Measurements from ENCODE around the gene PDLIM3. TPM values are rescaled to one million over a fixed set of nuclear protein-coding genes. Genes with fewer than 3 reads are reported as not detected.

Gene PDLIM3
- total RNA-seq, 3 donors from 2014 or later (not counting 1 experiment from before 2014, with no cell fraction given): not detected

DNA sequence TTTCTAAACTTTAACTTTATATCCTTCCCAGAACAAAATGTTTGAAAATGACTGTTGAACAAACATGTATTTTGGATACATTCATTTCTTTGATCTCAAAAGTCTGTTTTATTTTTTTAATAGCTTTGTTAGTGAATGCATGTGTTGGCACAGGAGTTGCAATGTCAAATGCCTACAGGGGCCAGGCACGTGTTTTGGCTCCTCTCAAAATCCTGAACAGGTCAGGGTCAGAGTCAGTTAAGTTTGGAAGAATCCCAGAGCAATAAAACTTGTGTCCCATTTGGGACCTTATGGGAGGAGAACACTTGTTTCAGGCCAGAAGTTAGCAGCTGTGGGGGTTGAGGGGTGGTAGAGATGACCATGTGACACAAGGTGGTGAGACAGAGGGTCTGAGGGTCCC, 34.7 kb downstream of the PDLIM3 start:
- H3K9me3 Mint-ChIP-seq: no peaks in the 10 kb centered on the region
- peaks cover 9% of the 10 kb centered on the region for H3K36me3 Mint-ChIP-seq
- Histone ChIP-seq H3K27ac (ENCODE audit: low read length) (no peak overlapping the region), H3K4me3 (ENCODE audit: low read length) (no peak overlapping the region), H3K4me1 (ENCODE audit: control insufficient read depth, insufficient read depth, low read length) (no peaks in the 10 kb centered on the region), H3K36me3 (ENCODE audit: control insufficient read depth, insufficient read depth, low read length) (no peaks in the 10 kb centered on the region), H3K27me3 (ENCODE audit: control insufficient read depth, insufficient read depth, low read length) (peaks cover 5% of the 10 kb centered on the region), H3K9me3 (ENCODE audit: control insufficient read depth, insufficient read depth, low read length) (no peaks in the 10 kb centered on the region)
- no peak overlapping the region for H3K27ac Mint-ChIP-seq
- DNase-seq: no peak
- no peak overlapping the region for H3K4me3 Mint-ChIP-seq
- H3K27me3 Mint-ChIP-seq (ENCODE audit: low read depth in 2 of 2): peaks cover 7 to 12% of the 10 kb centered on the region in 2 donors
- intact Hi-C loops (cut with micrococcal nuclease): no loop called here
- 71% methylated on average over 1 of the region's 1 CpG for WGBS (ENCODE audit: insufficient coverage)
- no peaks in the 10 kb centered on the region for H3K4me1 Mint-ChIP-seq
- no peak for ATAC-seq
- TF ChIP-seq, protein P1, sequence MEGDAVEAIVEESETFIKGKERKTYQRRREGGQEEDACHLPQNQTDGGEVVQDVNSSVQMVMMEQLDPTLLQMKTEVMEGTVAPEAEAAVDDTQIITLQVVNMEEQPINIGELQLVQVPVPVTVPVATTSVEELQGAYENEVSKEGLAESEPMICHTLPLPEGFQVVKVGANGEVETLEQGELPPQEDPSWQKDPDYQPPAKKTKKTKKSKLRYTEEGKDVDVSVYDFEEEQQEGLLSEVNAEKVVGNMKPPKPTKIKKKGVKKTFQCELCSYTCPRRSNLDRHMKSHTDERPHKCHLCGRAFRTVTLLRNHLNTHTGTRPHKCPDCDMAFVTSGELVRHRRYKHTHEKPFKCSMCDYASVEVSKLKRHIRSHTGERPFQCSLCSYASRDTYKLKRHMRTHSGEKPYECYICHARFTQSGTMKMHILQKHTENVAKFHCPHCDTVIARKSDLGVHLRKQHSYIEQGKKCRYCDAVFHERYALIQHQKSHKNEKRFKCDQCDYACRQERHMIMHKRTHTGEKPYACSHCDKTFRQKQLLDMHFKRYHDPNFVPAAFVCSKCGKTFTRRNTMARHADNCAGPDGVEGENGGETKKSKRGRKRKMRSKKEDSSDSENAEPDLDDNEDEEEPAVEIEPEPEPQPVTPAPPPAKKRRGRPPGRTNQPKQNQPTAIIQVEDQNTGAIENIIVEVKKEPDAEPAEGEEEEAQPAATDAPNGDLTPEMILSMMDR (IDR thresholded peaks at IDR 0.05): no peak

DNA sequence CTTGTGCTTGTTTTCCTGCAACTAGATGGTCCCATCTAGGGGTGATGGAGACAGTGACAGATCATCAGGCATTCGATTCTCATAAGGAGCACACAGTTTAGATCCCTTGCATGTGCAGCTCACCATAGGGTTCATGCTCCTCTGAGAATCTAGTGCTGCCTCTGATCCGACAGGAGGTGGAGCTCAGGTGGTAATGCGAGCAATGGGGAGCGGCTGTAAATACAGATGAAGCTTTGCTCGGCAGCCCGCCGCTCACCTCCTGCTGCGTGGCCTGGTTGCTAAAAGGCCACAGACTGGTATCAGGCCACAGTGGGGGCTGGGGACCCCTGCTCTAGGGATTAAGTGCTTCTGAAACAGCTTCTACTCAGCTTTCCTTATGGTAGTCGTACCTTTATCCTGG, 35.3 kb downstream of the PDLIM3 start:
- intact Hi-C loops (cut with micrococcal nuclease): no loop called here
- peaks cover 5% of the 10 kb centered on the region for H3K27me3 ChIP-seq (ENCODE audit: control insufficient read depth, insufficient read depth, low read length)
- Mint-ChIP-seq H3K9me3 (no peaks in the 10 kb centered on the region), H3K4me3 (no peak overlapping the region), H3K27ac (no peak overlapping the region), H3K4me1 (no peaks in the 10 kb centered on the region), H3K36me3 (peaks cover 9% of the 10 kb centered on the region), H3K27me3 (ENCODE audit: low read depth in 2 of 2) (peaks cover 6 to 16% of the 10 kb centered on the region in 2 donors)
- no peak overlapping the region for H3K4me3 ChIP-seq (ENCODE audit: low read length)
- no peak for DNase-seq
- no peak for ATAC-seq
- TF ChIP-seq, protein P1 (IDR thresholded peaks at IDR 0.05): no peak
- no peak overlapping the region for H3K27ac ChIP-seq (ENCODE audit: low read length)
- 92% methylated on average over 9 of the region's 9 CpGs for WGBS (ENCODE audit: insufficient coverage)
- no peaks in the 10 kb centered on the region for H3K4me1 ChIP-seq (ENCODE audit: control insufficient read depth, insufficient read depth, low read length)
- H3K36me3 ChIP-seq (ENCODE audit: control insufficient read depth, insufficient read depth, low read length): no peaks in the 10 kb centered on the region
- H3K9me3 ChIP-seq (ENCODE audit: control insufficient read depth, insufficient read depth, low read length): no peaks in the 10 kb centered on the region

DNA sequence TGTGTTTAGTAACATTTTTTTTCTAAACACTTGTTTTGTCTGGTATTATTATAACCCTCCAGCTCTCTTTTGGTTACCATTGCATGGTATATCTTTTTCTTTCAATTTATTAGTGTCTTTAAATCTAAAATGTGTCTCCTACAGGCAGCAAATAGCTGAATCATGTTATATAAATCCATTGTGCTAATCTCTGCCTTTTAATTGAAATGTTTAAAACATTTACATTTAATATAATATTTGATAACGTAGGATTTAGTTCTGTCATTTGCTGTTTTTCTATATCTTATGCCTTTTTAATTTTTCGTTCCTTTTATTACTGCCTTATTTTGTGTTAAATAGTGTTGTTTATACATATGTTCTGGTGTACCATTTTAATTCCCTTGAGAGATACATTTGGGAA, 46.7 kb downstream of the PDLIM3 start:
- H3K4me3 ChIP-seq (ENCODE audit: low read length): no peak overlapping the region
- H3K9me3 ChIP-seq (ENCODE audit: control insufficient read depth, insufficient read depth, low read length): no peaks in the 10 kb centered on the region
- H3K4me3 Mint-ChIP-seq: no peak overlapping the region
- no peaks in the 10 kb centered on the region for H3K4me1 Mint-ChIP-seq
- H3K36me3 ChIP-seq (ENCODE audit: control insufficient read depth, insufficient read depth, low read length): no peaks in the 10 kb centered on the region
- H3K27me3 ChIP-seq (ENCODE audit: control insufficient read depth, insufficient read depth, low read length): no peaks in the 10 kb centered on the region
- intact Hi-C loops (cut with micrococcal nuclease): no loop called here
- ATAC-seq: no peak
- WGBS (ENCODE audit: insufficient coverage): no CpG with 5 or more reads among the region's 2 CpGs
- peaks cover 12 to 17% of the 10 kb centered on the region in 2 donors for H3K9me3 Mint-ChIP-seq
- H3K27me3 Mint-ChIP-seq (ENCODE audit: low read depth in 2 of 2): peaks cover 11 to 41% of the 10 kb centered on the region in 2 donors
- no peak overlapping the region for H3K27ac Mint-ChIP-seq
- peaks cover 5% of the 10 kb centered on the region for H3K36me3 Mint-ChIP-seq
- no peaks in the 10 kb centered on the region for H3K4me1 ChIP-seq (ENCODE audit: control insufficient read depth, insufficient read depth, low read length)
- no peak overlapping the region for H3K27ac ChIP-seq (ENCODE audit: low read length)
- TF ChIP-seq, protein P1 (IDR thresholded peaks at IDR 0.05): no peak
- no peak for DNase-seq

DNA sequence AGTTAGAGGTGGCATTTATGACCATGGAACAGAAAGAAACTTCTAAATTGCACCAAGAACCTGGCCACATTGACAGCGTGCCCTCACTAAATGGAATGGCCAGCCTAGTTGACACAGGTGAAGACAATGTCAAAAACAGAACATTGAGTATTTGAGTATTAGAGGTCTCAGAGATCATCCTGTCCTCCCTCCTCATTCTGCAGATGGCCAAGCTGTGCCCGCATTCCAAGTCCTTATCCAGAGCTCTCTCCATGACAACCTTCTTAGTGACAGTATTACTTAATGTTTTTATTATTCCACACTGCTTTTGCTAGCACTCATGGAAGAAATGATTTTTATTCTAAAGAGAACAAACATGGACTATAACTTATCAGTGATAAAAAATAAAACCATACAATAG, 53.9 kb downstream of the PDLIM3 start:
- H3K4me3 ChIP-seq (ENCODE audit: low read length): no peak overlapping the region
- no peaks in the 10 kb centered on the region for H3K9me3 ChIP-seq (ENCODE audit: control insufficient read depth, insufficient read depth, low read length)
- DNase-seq (no peak), ATAC-seq (no peak)
- H3K36me3 ChIP-seq (ENCODE audit: control insufficient read depth, insufficient read depth, low read length): no peaks in the 10 kb centered on the region
- no peak overlapping the region for H3K4me3 Mint-ChIP-seq
- WGBS (ENCODE audit: insufficient coverage): 97% methylated on average over 2 of the region's 2 CpGs
- TF ChIP-seq, protein P1 (IDR thresholded peaks at IDR 0.05): no peak
- no peaks in the 10 kb centered on the region for H3K4me1 Mint-ChIP-seq
- no peaks in the 10 kb centered on the region for H3K36me3 Mint-ChIP-seq
- intact Hi-C loops (cut with micrococcal nuclease): no loop called here
- no peak overlapping the region for H3K27ac Mint-ChIP-seq
- H3K27me3 Mint-ChIP-seq (ENCODE audit: low read depth in 2 of 2): peaks cover 35 to 75% of the 10 kb centered on the region in 2 donors
- H3K27ac ChIP-seq (ENCODE audit: low read length): no peak overlapping the region
- H3K4me1 ChIP-seq (ENCODE audit: control insufficient read depth, insufficient read depth, low read length): no peaks in the 10 kb centered on the region
- H3K9me3 Mint-ChIP-seq: no peaks in the 10 kb centered on the region
- peaks cover 8% of the 10 kb centered on the region for H3K27me3 ChIP-seq (ENCODE audit: control insufficient read depth, insufficient read depth, low read length)
